ENCODE results near the gene ELMO1. TPM values are rescaled to one million over a fixed set of nuclear protein-coding genes. Genes with fewer than 3 reads are reported as not detected.

Gene ELMO1
- total and polyA plus RNA-seq, 2 experiments from 2014 or later: 19.7 to 28.7 TPM

- Histone ChIP-seq H3K36me3 (replicated peaks; ENCODE audit: insufficient read depth, low read depth) (no peaks in the 10 kb centered on the region), H3K27me3 (no peaks in the 10 kb centered on the region), H2AFZ (no peak overlapping the region), H3K79me2 (no peaks in the 10 kb centered on the region), H3K4me2 (no peak overlapping the region), H3K27ac (no peak overlapping the region), H4K20me1 (ENCODE audit: insufficient read depth, poor library complexity, severe bottlenecking) (no peaks in the 10 kb centered on the region), H3K4me1 (ENCODE audit: insufficient read depth) (peaks cover 12% of the 10 kb centered on the region), H3K4me3 (no peak overlapping the region), H3K9me3 (ENCODE audit: low read depth) (no peaks in the 10 kb centered on the region), H3K9me2 (replicated peaks; ENCODE audit: insufficient read depth) (no peaks in the 10 kb centered on the region)
- TF ChIP-seq EZH2 (IDR thresholded peaks at IDR 0.05; ENCODE audit: borderline replicate concordance) (no peak), EZH2phosphoT487 (IDR thresholded peaks at IDR 0.05; ENCODE audit: low read depth, severe bottlenecking, unreplicated experiment) (no peak), CTCF (IDR thresholded peaks at IDR 0.05; ENCODE audit: poor library complexity) (no peak)
- no peak for DNase-seq (ENCODE audit: low spot score)
- WGBS (ENCODE audit: low lambda C conversion rate, missing lambda C conversion rate): 79% methylated on average over 1 of the region's 1 CpG
Measured at GRCh38 chr7:37395618-37396259, 52.9 kb downstream of the ELMO1 start.

- Histone ChIP-seq H3K9me3 (ENCODE audit: low read depth) (no peaks in the 10 kb centered on the region), H3K27me3 (no peaks in the 10 kb centered on the region), H3K79me2 (no peaks in the 10 kb centered on the region), H3K4me3 (no peak overlapping the region), H3K4me2 (no peak overlapping the region), H3K4me1 (ENCODE audit: insufficient read depth) (peaks cover 16% of the 10 kb centered on the region), H4K20me1 (ENCODE audit: insufficient read depth, poor library complexity, severe bottlenecking) (no peaks in the 10 kb centered on the region), H3K27ac (no peak overlapping the region), H3K9me2 (replicated peaks; ENCODE audit: insufficient read depth) (no peaks in the 10 kb centered on the region), H2AFZ (no peak overlapping the region), H3K36me3 (replicated peaks; ENCODE audit: insufficient read depth, low read depth) (no peaks in the 10 kb centered on the region)
- 45% methylated on average over 2 of the region's 2 CpGs for WGBS (ENCODE audit: low lambda C conversion rate, missing lambda C conversion rate)
- no peak for TF ChIP-seq CTCF (IDR thresholded peaks at IDR 0.05; ENCODE audit: poor library complexity)
- TF ChIP-seq EZH2 (IDR thresholded peaks at IDR 0.05; ENCODE audit: borderline replicate concordance): no peak
- TF ChIP-seq EZH2phosphoT487 (IDR thresholded peaks at IDR 0.05; ENCODE audit: low read depth, severe bottlenecking, unreplicated experiment): no peak
- no peak for DNase-seq (ENCODE audit: low spot score)
Measured at GRCh38 chr7:37394158-37394557, 54.5 kb downstream of the ELMO1 start.

GRCh38 chr7:37393476-37393875 is 55.2 kb downstream of the ELMO1 start:
- no peak for DNase-seq (ENCODE audit: low spot score)
- TF ChIP-seq CTCF (IDR thresholded peaks at IDR 0.05; ENCODE audit: poor library complexity) (no peak), EZH2phosphoT487 (IDR thresholded peaks at IDR 0.05; ENCODE audit: low read depth, severe bottlenecking, unreplicated experiment) (no peak), EZH2 (IDR thresholded peaks at IDR 0.05; ENCODE audit: borderline replicate concordance) (no peak)
- Histone ChIP-seq H3K9me3 (ENCODE audit: low read depth) (no peaks in the 10 kb centered on the region), H3K4me3 (no peak overlapping the region), H3K79me2 (no peaks in the 10 kb centered on the region), H3K36me3 (replicated peaks; ENCODE audit: insufficient read depth, low read depth) (no peaks in the 10 kb centered on the region), H3K27me3 (no peaks in the 10 kb centered on the region), H3K4me2 (no peak overlapping the region), H2AFZ (no peak overlapping the region), H3K4me1 (ENCODE audit: insufficient read depth) (peaks cover 16% of the 10 kb centered on the region), H3K27ac (no peak overlapping the region), H4K20me1 (ENCODE audit: insufficient read depth, poor library complexity, severe bottlenecking) (no peaks in the 10 kb centered on the region), H3K9me2 (replicated peaks; ENCODE audit: insufficient read depth) (no peaks in the 10 kb centered on the region)
- WGBS (ENCODE audit: low lambda C conversion rate, missing lambda C conversion rate): 100% methylated on average over 1 of the region's 1 CpG

All from hepatocyte (in vitro differentiated cells).